Cardiac muscle cell (in vitro differentiated cells and primary cell): ENCODE data around the gene PCDHGB4. TPM values are rescaled to one million over a fixed set of nuclear protein-coding genes. Genes with fewer than 3 reads are reported as not detected.

ENCODE experiments used
- DNase-seq, 2 donors: peaks; one replicate each; pipeline versions ENCODE4 v3.0.0 to v3.0.0-alpha.2; 2010 to 2017; ENCODE audit warnings: low read depth in 1 of 2, low spot score in 1 of 2
- H3K27ac ChIP-seq: fragments of 200-600 bp; sonication (generic); 2 replicates; pipeline ENCODE4 v1.5.1; 2016
- H3K27me3 ChIP-seq: fragments of 200-600 bp; sonication (generic); 2 replicates; pipeline ENCODE4 v1.6.0; 2016; ENCODE audit warnings: control low read depth
- H3K36me3 ChIP-seq: fragments of 200-600 bp; sonication (generic); 2 replicates; pipeline ENCODE4 v1.5.1; 2016; ENCODE audit warnings: control low read depth
- H3K4me1 ChIP-seq: fragments of 200-600 bp; sonication (generic); 2 replicates; pipeline ENCODE4 v1.8.1; 2017; ENCODE audit warnings: low read depth, mild to moderate bottlenecking, mixed run types
- H3K4me3 ChIP-seq: fragments of 200-600 bp; sonication (generic); 2 replicates; pipeline ENCODE4 v1.5.1; 2016; ENCODE audit warnings: mild to moderate bottlenecking
- H3K9me3 ChIP-seq: fragments of 200-600 bp; sonication (generic); 2 replicates; pipeline ENCODE4 v1.5.1; 2017; ENCODE audit warnings: low read depth, mild to moderate bottlenecking, control low read depth
- polyA plus RNA-seq: library from polyadenylated mRNA; unstranded; fragments of >200 nt; fragmentation: Nextera tagmentation; extraction: Ambion mirVana; gene quantifications from 2 replicates; pipeline ENCODE4 v1.2.1, GENCODE V29; 2016
- total RNA-seq: library from RNA; depleted of rRNA; stranded (reverse); fragments of >200 nt; gene quantifications from 2 replicates; pipeline ENCODE4 v1.2.3, GENCODE V29; 2016
- TF ChIP-seq, protein P1 (sequence below): IDR thresholded peaks from 2 replicates; pipeline ENCODE4 v1.5.1; 2012; ENCODE audit warnings: low read depth, mild to moderate bottlenecking, low read length

PCDHGB4 gene
- total and polyA plus RNA-seq, 2 experiments from 2014 or later: 12.5 to 17.4 TPM

DNA sequence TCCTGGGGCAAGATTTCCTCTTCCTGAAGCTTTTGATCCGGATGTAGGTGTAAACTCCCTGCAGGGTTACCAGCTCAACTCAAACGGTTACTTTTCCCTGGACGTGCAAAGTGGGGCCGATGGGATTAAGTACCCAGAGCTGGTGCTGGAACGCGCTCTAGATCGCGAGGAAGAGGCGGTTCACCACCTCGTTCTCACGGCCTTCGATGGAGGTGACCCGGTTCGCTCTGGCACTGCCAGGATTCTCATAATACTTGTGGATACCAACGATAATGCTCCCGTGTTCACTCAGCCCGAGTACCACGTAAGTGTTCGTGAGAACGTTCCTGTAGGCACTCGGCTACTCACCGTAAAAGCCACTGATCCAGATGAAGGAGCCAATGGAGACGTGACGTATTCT is 31.9 kb upstream of the PCDHGB4 start:
- H3K4me1 ChIP-seq: no peaks in the 10 kb centered on the region
- H3K36me3 ChIP-seq: no peaks in the 10 kb centered on the region
- DNase-seq: no peak
- no peak overlapping the region for H3K27ac ChIP-seq
- H3K27me3 ChIP-seq: no peaks in the 10 kb centered on the region
- H3K9me3 ChIP-seq: peaks cover 2% of the 10 kb centered on the region
- TF ChIP-seq, protein P1, sequence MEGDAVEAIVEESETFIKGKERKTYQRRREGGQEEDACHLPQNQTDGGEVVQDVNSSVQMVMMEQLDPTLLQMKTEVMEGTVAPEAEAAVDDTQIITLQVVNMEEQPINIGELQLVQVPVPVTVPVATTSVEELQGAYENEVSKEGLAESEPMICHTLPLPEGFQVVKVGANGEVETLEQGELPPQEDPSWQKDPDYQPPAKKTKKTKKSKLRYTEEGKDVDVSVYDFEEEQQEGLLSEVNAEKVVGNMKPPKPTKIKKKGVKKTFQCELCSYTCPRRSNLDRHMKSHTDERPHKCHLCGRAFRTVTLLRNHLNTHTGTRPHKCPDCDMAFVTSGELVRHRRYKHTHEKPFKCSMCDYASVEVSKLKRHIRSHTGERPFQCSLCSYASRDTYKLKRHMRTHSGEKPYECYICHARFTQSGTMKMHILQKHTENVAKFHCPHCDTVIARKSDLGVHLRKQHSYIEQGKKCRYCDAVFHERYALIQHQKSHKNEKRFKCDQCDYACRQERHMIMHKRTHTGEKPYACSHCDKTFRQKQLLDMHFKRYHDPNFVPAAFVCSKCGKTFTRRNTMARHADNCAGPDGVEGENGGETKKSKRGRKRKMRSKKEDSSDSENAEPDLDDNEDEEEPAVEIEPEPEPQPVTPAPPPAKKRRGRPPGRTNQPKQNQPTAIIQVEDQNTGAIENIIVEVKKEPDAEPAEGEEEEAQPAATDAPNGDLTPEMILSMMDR: no peak
- H3K4me3 ChIP-seq: no peak overlapping the region

GRCh38 chr5:141356133-141356532 is 31.4 kb upstream of the PCDHGB4 start:
- TF ChIP-seq, protein P1: no peak
- Histone ChIP-seq H3K4me1 (no peaks in the 10 kb centered on the region), H3K27ac (no peak overlapping the region), H3K27me3 (no peaks in the 10 kb centered on the region), H3K4me3 (no peak overlapping the region), H3K9me3 (peaks cover 3% of the 10 kb centered on the region), H3K36me3 (no peaks in the 10 kb centered on the region)
- no peak for DNase-seq

GRCh38 chr5:141356950-141357349 is 30.5 kb upstream of the PCDHGB4 start:
- Histone ChIP-seq H3K9me3 (peaks cover 3% of the 10 kb centered on the region), H3K36me3 (no peaks in the 10 kb centered on the region), H3K27me3 (no peaks in the 10 kb centered on the region), H3K27ac (no peak overlapping the region), H3K4me1 (no peaks in the 10 kb centered on the region), H3K4me3 (no peak overlapping the region)
- DNase-seq: no peak
- TF ChIP-seq, protein P1: no peak

DNA sequence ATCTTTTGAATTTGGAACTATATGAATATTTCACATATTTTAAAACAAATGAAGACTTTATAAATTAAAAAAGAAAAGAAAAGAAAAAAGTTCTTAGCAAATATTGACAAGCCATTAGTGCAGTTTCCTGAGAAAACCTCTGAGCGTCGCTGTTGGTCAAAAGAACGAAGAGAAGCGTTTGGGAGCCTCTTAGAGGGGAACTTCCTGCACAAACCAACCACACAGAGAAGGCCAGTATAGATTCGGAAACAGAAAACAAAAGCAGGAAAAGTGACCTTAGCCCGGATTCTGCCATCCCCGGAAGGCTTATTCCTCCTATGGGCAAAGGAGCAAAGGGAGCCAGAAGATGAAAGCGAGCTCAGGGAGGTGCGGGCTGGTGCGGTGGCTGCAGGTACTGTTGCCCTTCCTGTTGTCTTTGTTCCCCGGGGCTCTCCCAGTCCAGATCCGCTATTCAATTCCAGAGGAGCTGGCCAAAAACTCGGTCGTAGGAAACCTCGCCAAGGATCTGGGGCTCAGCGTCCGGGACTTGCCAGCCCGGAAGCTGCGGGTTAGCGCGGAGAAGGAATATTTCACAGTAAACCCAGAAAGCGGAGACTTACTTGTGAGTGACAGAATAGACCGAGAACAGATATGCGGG is 27.6 kb upstream of the PCDHGB4 start, which contains the start of gene PCDHGB2:
PCDHGB2 (plus strand) TSS at position 205 of the 637 bp plus-strand sequence; CDS start at position 347, 142 bp downstream.
- peak; percentile 3 to 40 for DNase-seq
- Histone ChIP-seq H3K27ac (no peak within 1 kb of the TSS), H3K36me3 (no peaks in the 10 kb centered on the region), H3K4me3 (no peak within 1 kb of the TSS), H3K27me3 (no peaks in the 10 kb centered on the region), H3K4me1 (no peaks in the 10 kb centered on the region), H3K9me3 (peaks cover 3% of the 10 kb centered on the region)
- TF ChIP-seq, protein P1: peak; percentile 30

- DNase-seq: no peak
- peaks cover 3% of the 10 kb centered on the region for H3K9me3 ChIP-seq
- TF ChIP-seq, protein P1: no peak
These were observed 26.8 kb upstream of the PCDHGB4 start for GRCh38 chr5:141360685-141361084.

More at GRCh38 chr5:141360685-141361084, 26.8 kb upstream of the PCDHGB4 start:
- H3K4me1 ChIP-seq: no peaks in the 10 kb centered on the region
- no peak overlapping the region for H3K27ac ChIP-seq
- H3K36me3 ChIP-seq: no peaks in the 10 kb centered on the region
- no peaks in the 10 kb centered on the region for H3K27me3 ChIP-seq
- H3K4me3 ChIP-seq: no peak overlapping the region
